ENCODE data around the gene SPATA20.

- no peak for TF ChIP-seq CTCF (IDR thresholded peaks at IDR 0.05; ENCODE audit: extremely low read depth in 1 of 2, insufficient read depth in 1 of 2, low read depth in 1 of 2, low read length in 2 of 2)
- no peak for TF ChIP-seq FOS (IDR thresholded peaks at IDR 0.05; ENCODE audit: borderline replicate concordance, insufficient read depth, low read length)
These were observed 13.2 kb upstream of the SPATA20 start for GRCh38 chr17:50533720-50534148.

Data from endothelial cell of umbilical vein (primary cell).